GM21619 (cell line): ENCODE results near the gene CBFA2T3.

Source experiments
- ATAC-seq: cut with Tn5 transposase; IDR thresholded peaks from one replicate; pipeline ENCODE4 v1.9.1; 2021; ENCODE audit not compliant: unreplicated experiment

Gene CBFA2T3

DNA sequence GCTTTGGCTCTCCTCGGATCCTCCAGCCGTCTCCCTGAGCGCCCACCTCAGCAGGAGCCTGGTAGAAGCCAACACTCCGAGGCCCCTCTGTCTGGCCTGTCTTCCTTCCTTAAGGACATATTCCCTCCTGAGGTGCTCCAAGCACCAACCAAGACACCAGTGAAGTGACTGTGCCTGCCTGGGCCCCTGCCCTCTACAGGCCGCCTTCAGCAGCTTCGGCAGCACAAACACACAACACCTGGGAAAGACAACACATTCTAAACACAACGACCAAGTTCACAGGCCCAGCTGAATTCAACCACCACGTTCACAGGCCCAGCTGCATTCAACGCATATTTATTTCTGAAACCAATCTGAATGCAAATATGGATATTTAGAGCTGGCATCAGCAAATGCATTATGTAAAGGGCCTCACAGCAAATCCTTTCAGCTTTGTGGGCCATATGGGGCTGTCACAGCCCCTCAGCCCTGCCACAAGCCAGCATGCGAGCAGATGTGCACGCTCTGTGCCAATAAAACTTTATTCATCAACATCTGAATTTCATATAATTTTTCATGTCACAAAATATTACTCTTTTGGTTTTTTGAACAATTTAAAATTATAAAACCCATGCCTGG, 132.5 kb downstream of the CBFA2T3 start:
- no peak for ATAC-seq

DNA sequence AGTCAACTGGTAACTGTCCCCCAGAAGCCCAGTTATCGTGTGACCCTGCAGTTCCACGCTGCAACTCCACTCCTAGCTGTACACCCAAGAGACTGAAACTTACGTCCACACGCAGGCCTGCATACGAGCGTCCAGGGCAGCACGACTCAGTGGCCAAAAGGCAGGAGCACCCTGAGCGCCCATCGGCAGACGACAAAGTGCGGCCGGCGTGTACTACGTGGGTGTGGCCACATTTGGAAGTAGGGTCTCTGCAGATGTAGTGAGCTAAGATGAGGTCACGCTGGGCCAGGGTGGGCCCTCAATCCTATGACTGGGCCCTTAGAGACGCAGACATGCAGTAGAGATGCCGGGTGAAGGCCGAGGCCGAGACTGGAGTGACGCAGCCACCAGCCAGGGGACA, 133.8 kb downstream of the CBFA2T3 start:
- no peak for ATAC-seq

DNA sequence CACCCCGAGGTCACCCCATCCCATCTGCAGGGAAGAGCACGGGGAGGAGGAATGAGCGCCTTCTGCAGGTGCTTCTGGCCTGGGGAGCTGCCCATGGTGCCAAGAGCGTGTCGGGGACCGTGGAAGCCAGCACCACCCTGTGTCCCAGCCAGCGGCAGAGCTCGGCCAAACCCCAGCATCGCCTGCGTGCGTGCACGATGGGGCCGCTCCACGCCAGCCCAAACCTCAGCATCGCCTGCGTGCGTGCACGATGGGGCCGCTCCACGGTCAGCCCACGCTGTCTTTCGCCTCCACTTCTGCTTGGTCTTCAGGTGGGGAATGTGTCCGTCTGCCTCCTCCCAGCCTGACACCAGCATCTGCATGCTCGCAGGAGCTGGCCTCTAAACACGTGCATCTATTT, 134.2 kb downstream of the CBFA2T3 start:
- no peak for ATAC-seq

DNA sequence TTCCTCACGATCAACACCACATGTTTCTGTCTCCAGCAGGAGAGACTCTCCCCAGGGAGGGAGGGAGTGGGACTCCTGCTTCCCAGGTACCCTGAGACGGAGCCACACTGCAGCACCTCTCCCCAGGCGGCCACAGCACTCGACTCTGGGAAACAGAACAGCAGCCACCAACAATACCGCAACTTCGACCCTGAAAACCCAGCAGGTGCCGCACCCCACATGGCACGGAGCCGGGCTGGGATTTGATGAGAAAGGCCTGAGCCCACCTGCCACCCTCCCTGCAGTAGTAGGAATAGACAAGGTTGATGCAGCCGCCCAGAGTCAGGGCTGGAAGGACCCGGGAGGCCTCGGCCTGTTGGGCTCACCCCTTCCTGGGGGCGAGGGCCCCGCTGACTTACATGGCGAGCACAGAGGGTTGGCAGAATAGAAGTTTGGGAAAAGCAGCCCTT, 134.7 kb downstream of the CBFA2T3 start:
- no peak for ATAC-seq

DNA sequence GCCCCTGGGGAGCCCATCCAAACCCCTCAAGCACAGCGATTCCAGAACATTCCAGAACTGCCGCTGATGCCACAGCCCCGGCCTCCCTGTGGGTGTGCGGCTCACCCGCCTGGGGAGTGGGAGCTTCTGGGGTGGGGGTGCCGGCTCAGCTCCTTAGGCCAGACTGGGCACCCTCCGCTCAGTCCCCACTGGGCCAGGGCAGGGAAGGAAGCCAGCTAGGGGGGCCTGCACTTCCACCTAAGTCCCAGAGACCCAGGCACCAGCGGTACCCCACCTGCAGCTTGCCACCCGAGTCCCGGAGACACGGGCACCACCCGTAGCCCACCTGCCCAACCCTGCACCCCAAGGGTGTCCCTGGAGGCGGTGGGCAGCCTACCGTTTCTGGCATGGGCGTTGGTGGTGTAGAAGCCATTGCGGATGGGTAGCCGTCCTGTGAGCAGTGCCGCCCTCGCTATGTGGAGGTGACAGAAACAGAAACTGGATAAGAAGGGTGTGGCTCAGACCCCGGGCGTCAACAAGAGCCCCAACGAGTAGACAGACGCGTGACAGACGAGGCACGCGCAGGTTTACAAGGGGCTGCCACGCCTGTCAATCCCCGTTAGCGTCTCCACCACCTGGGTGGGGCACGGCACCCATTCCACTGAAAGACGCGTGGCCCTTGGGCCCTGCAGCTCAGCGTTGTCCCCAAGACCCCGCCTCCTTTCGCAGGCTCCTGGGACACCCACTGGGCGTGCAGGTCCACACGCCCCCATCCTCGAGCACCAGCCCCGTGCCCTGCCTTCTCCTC, 135.3 kb downstream of the CBFA2T3 start:
- no peak for ATAC-seq

DNA sequence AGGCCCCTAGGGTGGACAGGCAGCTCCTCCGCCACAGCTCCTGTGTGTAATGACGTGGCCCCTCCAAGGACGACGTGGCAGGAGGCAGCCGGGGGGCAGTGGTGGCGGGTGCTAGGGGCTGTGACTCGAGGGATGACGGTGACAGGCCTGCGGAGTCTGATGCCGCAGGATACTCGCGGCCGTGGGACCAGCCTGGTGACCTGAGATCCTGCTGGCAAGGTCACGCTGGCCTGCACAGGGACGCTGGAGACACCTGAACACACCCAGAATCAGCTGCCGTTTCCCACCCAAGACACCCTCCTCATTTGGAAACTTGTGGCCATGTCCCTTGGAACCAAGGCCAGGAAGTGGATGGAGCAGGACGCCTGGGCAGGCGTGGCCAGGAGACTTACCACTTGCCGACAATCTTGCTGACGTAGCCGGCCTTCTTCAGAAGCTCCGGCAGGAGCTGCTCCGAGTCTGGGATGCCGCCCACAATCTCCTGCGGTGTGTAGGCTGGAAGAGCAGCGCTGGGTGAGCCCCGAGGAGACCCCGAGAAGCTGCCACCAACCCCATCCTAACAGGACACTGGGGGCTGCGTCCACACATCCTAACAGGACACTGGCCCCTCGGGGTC, 136.3 kb downstream of the CBFA2T3 start:
- ATAC-seq, result no peak

DNA sequence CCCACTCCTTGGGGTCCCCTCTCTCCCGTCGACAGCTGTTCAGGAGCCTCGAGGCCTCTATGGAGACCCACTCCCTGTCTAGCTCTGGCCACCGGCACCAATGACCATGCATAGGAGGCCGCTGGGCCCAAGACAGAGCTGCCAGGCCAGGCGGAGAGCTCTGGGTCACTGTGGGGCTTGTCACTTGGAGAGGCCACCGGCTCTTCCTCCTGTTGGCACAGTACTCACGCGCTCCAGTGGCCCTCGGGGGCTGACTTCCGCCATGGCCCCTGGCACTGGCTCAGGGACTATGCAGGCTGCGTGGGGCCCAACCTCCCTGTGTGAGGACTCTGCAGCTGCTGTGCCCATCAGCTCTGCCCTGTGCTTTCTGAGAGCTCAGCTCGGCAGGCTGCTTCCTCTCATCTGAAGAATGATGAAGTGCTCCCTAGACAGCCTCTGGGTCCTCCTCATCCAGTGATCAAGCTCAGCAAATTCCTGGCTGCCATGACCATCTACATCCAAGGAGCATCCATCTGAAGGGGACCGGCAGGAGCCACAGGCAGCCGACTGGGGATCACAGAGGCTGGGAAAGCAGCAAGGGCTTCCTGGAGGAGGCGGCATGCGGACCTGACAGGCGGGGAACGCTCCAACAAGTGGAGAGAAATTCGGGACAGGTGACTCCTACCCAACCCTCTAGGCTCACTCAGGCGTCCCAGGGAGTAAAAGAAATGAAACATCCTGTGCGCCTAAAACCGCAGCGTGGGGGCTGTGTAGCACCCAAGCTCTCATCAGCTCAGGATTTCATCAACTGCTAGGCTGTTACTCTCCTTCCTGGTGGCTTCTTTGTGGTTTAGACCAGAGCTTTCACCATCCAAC, 137.0 kb downstream of the CBFA2T3 start:
- no peak for ATAC-seq

DNA sequence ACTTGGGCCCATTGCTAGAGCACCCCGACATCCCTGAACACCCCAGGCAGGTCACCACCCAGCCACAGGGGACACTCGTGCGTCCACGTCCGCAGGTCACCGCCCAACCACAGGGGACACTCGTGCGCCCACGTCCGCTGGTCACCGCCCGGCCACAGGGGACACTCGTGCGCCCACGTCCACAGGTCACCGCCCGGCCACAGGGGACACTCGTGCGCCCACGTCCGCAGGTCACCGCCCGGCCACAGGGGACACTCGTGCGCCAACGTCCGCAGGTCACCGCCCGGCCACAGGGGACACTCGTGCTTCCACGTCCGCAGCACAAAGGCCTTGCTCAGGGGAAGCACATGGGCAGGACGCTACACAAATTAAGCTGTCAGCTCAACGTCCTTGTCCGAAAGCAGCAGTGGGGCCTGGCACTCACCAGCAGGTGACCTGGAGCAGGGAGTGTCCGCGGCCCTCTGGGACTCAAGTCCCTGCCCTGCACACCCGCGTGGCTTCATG, 137.9 kb downstream of the CBFA2T3 start:
- ATAC-seq, result no peak

DNA sequence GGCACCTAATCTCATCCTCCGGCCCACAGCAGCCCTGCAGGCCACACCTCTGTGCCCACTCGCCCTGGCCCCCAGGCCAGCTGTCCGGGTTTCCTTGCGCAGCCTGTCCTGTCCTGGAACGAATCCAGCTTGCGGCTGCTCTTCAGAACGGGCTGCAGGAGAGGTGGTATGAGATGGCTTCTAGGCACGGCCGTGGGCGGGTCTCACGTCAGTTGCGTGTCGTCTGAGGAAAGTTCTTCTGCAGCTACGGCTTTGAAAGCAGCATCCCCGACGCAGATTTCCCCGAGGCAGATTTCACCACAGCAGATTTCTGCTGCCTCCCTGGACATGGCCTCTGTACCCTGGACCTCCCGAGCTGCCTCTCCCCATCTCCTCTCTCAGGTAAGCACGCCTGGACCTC, 138.4 kb downstream of the CBFA2T3 start:
- ATAC-seq, result no peak

DNA sequence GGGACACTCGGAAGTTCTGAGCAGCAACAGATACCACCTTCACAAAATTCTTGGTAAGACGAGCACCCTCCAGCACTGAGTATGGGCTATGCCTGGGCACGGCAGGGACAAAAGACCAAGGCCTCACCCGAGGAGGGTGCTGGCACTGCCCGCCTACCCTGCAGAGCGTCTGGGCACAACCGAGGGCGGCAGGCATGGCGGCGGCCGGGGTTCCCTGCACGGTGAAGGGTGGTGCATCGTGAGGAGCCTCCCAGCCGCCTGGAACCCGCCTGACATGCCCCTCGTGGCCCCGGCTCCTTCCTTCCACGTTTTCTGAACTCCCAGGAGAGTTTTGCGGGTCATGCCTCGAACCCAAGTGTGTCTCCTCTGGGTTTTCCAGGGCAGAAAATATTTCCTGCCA, 139.2 kb downstream of the CBFA2T3 start:
- no peak for ATAC-seq

DNA sequence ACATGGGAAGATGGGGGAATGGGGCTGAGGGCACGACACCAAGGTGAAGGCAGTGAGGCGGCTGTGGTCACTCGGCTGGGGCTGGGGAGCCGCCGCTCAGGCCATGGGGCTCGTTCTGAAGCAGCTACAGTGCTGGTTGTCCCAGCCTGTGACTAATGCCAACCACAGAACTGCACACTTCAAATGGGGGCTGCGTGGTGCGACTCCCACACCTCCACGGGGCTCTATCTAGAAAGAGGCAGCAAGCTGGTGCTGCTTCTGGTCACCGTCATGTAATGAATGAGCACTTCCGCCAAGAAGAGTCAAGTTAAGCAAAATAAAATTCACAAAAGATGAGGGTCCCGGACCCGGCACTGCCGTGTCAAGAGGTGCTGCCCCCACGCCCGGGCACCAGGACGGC, 140.2 kb downstream of the CBFA2T3 start:
- ATAC-seq, result no peak

DNA sequence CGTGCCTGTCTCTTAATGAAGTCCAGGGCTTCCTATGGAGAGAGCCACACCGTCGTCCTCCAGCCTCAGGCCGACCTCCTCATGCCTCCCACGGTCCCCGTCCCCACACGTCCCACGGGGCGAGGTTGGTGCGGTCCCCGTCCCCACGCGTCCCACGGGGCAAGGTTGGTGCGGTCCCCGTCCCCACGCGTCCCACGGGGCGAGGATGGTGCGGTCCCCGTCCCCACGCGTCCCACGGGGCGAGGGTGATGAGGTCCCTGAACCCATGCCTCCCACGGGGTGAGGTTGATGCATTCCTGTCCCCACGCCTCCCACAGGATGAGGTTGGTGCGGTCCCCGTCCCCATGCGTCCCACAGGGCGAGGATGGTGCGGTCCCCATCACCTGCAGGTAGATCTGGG, 141.2 kb downstream of the CBFA2T3 start:
- ATAC-seq, result no peak

DNA sequence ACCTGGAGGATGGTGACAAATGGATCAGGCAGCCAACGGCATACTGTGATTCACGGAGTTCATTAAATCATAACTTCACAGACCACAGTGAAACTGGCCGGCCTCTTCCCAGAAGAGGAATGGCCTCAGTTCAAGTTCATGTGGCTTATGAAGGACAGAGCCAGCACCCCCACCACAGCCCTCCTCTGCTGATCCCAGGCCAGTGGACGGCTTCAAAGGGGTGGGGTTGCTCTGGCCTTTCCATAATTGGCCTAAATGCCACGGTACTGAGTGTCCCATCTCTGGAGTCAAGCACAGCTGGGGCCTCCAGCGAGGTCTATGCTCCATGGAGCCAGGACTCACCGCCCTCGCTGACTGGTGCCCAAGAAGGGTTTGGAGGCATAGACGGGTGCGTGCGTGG, 141.6 kb downstream of the CBFA2T3 start:
- no peak for ATAC-seq

DNA sequence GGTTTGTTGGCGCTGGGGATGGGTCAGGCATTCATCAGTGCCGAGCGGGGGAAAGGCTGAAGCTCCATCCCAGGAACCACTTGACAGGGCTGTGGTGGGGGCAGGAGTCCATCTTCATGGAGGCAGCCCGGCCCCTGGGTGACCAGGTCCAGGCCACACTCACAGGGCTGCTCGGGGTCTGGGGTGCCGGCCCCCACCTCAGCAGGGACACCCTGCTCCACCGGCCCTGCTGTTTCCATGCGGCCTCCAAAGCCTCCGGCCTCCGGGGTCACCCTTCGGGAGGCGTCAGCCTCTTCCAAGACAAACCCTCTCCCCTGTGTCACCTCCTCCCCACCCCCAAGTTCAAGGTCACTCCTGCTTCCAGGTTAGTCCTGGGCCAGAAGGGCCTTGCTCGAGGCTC, 142.3 kb downstream of the CBFA2T3 start:
- no peak for ATAC-seq

DNA sequence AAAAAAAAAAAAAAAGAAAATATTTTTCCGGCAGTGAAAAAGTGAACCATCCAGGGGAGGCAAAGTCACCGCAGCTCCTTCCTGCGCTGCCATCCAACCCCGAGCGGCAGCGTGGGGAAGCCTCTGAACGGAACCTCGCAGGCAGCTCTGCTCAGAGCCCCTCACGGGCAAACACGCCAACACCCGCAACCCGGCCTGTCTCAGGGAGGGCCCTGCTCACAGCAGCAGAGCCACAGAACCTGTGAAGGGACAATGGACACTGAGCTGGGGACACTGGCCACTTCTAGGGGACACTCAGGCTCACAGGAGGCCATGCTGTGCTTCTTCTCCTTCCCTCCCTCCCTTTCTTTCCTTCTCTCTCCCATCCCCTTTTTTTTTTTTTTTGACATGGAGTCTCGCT, 143.9 kb downstream of the CBFA2T3 start:
- ATAC-seq, result no peak

DNA sequence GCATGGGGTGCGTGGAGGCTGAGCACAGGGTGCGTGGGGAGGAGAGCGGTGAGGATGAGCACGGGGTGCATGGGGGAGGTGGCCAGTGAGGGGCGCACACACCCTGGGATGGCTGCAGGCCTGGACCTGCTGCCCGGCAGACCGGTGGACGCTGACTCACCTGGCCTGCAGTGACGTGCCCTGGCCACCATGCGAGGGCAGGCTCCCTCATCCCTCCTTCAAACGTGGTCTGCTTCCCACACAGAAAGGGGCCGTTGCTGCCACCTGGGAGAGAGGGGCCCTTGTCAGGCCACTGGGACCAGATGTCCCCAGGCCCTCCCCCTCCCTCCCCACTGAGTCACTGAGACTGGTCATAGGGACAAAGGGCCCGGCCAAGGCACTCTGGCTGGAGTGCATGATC, 145.2 kb downstream of the CBFA2T3 start:
- no peak for ATAC-seq

DNA sequence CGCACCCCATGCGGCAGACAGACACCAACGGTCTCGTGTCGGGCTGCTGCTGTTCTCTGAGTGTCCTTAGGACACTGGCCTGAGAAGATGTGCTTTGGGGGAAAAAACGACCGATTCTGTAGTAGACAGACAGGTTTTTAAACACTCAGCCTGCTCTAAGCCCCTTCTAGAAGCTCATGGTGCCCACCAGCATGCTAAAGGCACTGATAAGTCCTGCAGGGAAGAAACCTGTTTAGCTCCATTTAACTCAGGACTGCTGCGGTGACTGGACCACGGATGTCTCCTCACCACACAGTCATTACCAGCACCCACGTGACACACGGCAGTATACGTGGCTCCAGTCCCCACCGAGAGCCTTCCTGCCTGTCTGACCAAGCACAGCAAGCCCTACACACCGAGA, 146.2 kb downstream of the CBFA2T3 start:
- no peak for ATAC-seq

DNA sequence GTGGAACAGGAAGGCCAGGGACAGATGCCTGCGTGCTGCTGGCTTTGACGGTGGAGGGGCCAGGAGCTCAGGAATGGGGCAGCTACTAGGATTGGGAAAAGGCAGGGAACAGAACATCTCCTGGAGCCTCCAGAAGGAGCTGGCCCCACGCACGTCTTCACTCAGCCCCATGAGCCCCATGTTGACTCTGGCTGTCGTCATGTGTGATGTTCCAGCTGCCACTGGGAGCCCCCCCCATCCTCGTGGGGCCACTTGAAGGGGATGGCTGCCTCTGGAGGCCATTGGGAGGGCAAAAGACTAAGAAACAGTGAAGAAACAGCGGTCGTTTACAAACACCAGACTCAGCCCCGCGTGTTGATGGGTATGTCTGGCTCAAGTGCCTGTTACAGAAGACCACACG, 146.7 kb downstream of the CBFA2T3 start:
- no peak for ATAC-seq

DNA sequence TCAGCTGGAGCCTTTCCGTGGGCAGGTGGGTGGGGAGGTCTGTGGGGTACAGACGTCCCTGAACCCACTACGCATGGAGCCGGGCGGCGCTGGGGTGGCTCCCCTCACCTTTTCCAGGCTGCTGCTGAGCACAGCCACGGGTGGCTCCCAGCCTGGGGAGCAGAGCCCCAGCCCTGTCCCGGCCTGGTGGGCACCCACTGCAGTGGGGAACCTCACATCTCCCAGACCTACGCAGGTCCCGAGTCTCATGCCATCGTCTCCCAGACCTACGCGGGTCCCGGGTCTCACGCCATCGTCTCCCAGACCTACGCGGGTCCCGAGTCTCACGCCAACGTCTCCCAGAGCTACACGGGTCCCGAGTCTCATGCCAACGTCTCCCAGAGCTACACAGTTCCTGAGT, 148.3 kb downstream of the CBFA2T3 start:
- ATAC-seq, result no peak

DNA sequence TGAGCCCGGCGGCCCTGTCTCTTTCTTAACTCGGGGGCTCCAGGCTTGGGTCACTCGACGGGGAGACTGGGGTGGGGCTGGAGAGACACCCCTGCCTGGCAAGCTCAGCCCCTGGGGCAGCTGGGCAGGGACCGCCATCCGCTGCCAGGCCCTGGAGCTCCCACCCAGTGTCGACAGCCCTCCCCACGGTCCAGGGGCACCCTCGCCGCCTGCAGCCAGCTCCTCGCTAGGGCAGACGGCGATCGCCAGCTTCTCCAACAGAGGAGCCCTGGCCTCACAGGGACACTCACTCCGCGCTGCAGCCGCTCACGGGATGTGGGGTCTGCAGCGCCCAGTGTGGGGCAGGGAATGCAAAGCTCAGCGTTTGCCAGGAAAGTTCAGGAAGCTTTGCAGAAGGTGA, 149.3 kb downstream of the CBFA2T3 start:
- no peak for ATAC-seq
